ELR (cell line): ENCODE measurements around the gene BMPR1B.

ENCODE experiments used
- DNase-seq: peaks from one replicate; pipeline ENCODE4 v3.0.0-alpha.2; 2015; ENCODE audit warnings: low read depth

BMPR1B gene

DNA sequence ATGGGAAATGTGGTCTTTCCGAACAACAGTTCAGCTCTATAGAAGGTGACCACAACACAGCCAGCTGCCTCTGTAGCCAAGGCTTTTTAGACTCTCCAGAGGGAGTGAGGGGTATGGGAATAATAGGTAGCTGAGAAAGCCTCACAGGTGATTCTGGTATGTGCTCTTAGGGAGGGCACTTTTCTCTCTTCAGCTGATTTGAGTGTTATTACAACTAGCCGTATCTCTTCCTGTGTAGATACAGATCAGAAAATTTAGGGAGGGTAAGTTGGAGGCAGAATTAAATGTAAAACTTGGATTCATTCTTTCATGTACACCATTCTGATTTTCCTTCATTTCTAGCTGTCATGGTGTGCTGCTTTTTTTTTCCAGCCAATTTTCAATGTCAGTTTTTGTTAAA is 154.9 kb downstream of the BMPR1B start:
- no peak for DNase-seq

GRCh38 chr4:94913316-94913715 is 155.6 kb downstream of the BMPR1B start:
- DNase-seq: no peak

DNA sequence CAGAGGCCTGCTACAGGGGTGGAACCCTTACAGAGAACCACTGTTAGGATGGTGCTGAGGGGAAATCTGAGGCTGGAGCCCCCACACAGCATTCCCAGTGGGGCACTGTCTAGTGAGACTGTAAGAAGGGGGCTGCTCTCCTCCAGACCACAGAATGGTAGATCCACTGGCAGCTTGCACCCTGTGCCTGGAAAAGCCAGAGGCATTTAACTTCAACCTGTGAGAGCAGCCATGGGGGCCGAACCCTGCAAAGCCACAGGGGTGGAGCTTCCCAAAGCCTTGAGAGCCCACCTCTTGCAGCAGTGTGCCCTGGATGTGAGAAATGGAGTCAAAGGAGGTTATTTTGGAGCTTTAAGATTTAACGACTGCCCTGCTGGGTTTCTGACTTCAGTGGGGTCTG is 159.4 kb downstream of the BMPR1B start:
- DNase-seq: no peak

GRCh38 chr4:94918543-94918942 is 160.8 kb downstream of the BMPR1B start:
- no peak for DNase-seq

DNA sequence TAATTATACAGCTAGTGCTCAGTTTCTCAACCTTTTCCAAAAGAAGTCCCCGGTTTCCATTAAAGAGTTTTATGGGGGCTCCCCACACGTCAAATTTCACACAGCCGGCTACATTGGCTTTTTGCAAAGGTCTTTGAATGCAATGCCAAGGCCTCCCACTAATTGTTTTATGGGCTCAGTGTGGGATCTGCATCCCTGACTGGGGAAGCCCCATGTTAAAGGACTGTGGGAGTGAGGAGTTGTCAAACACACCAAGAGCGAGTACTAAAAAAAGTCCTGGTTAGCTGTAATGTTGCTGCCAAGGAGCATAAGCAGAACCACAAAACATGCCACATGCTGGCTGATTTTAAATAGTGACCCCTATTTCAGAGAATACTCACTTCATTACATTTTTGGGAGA is 162.6 kb downstream of the BMPR1B start:
- no peak for DNase-seq

- DNase-seq: no peak
These were observed 166.8 kb downstream of the BMPR1B start for GRCh38 chr4:94924566-94924965.

- DNase-seq: no peak
These were observed 168.1 kb downstream of the BMPR1B start for GRCh38 chr4:94925764-94926347.

DNA sequence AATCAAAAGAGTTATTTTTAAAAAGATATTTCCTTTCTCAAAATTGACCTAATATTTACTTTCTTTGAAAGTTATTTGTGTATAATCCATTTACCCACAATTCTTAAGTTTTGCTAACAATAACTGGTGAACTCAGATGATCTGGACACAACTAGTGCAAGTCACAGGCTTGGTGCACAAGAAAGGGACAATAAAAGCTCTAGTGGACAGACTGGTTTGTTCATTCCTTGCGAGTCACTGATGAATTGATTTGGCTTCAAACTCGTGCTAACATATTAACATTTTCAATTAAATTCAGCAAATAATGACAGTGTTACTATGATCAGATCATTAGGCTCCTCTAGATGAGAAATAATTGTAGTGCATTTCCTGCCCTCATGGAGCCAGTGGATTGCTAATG is 169.2 kb downstream of the BMPR1B start:
- no peak for DNase-seq

DNA sequence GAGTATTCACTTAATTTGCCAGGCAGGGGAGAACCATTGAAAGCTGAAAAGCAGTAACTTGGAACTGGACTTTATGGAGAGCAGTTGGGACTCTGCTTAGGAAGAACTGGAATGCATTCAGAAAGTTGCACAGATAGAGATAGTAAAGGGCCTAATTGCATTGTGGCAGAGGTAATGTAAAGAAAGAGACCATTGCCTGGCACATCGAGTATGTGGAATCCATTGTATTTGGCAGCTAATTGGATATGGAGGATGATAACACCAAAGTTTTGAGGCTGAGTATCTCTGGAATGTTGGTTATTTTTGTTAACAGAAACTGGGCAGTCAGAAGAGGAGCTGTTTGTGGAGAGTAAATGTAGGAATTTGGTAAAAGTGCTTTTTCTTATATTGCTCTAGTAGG is 169.9 kb downstream of the BMPR1B start:
- no peak for DNase-seq

DNA sequence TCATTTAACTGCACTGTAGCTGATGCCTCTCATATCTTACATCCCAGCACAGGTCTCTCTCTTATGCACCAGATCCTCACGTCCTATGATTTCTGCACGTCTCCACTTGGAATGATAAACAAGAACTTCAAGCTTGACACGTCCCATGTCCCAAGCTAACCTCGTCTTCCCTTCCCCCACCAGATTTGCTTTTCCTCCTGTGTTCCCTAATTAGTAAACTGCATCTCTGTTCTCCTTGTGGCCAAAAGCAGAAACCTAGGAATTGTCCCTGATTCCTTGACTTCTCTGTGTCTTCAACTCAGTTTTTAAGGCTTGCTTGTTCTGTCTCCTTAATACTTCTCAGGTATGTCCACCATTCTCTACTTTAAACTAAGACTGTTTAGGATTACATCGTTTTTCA is 171.9 kb downstream of the BMPR1B start:
- no peak for DNase-seq

GRCh38 chr4:94931626-94932025 is 173.9 kb downstream of the BMPR1B start:
- DNase-seq: no peak

- DNase-seq: no peak
These were observed 174.6 kb downstream of the BMPR1B start for GRCh38 chr4:94932366-94932765.

DNA sequence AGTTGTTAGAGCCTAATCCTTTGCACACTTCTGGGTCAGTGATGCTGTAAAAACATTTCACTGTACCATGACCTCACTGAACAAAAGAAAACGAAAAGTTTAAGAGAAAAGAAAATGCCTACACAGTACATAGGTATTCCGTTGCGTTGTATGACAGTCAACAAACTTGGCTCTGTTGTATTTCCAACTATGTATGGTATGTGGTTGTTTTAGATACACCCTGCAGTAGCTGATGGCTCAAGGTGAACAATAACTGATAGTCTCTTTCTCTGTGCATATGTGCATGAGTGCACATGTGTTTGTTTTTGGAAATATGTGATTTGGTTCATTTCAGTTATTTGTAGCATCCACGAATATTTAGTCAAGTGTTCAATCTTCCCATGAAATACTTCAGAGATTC is 176.0 kb downstream of the BMPR1B start:
- no peak for DNase-seq

- DNase-seq: peak; percentile 6
These were observed 176.4 kb downstream of the BMPR1B start for GRCh38 chr4:94934201-94934600.

DNA sequence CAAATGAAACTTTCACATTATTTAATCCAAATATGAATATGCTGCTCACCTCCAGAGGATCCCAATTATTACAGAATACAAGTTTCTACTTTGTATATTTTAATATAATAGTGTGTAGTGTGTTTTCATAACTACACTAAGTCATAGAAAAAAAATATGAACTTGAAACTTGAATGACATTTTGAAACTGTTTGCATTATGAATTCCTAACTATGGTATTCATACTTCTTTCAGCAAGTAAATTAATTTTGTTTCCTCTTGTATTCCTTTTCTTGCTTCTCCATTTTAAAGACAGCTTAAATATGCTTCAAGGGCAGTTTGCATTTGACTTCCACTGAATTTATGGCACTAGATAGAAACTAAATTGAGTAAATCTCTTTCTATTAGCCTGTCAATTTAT is 177.1 kb downstream of the BMPR1B start:
- no peak for DNase-seq

GRCh38 chr4:94936854-94937253 is 179.1 kb downstream of the BMPR1B start:
- no peak for DNase-seq

- no peak for DNase-seq
These were observed 182.2 kb downstream of the BMPR1B start for GRCh38 chr4:94939791-94940519.

GRCh38 chr4:94940520-94940908 is 182.8 kb downstream of the BMPR1B start:
- DNase-seq: no peak

GRCh38 chr4:94941706-94942105 is 184.0 kb downstream of the BMPR1B start:
- DNase-seq: no peak

DNA sequence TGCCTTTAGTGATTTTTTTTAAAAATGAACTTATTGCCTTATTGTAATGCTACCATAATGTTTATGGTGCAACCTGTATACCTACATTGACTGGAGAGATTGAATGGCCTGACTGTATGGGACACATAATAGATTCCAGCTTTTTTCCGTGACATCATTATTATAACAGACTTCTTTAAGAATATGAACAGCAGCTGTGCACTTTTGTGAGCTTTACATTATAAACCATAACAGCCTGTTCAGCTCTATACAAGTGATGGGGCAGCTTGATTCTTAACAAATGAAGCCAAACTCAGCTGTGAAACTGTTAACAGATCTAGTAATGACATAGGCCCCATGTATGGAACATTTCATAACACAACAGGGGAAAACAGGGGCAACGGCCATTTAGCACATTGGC is 187.0 kb downstream of the BMPR1B start:
- no peak for DNase-seq

DNA sequence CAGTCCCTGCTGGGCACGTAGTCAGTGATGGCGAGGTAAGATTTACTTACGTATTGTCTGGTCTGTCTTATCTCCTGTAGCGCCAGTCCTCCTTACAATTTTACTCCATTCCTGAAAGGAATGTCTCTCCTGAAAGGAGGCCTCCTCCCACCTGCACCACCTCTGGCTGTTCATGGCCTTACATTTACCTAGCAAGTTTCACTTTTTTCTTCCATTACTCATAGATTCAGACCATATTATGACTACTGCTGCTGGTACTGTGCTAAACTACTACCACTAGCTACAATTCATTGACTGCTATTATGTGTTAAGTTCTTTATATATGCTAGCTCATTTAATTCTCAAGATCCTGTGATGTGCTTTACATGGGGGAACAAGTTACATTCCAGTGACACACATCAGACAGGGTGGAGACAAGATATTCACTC is 189.9 kb downstream of the BMPR1B start:
- DNase-seq: no peak

GRCh38 chr4:94954251-94954650 is 196.5 kb downstream of the BMPR1B start:
- no peak for DNase-seq

- DNase-seq: no peak
These were observed 199.3 kb downstream of the BMPR1B start for GRCh38 chr4:94957030-94957429.

GRCh38 chr4:94959307-94959706 is 201.6 kb downstream of the BMPR1B start:
- DNase-seq: no peak
